ENCODE data around the gene GRID2IP. TPM values are rescaled to one million over a fixed set of nuclear protein-coding genes. Genes with fewer than 3 reads are reported as not detected.

The GRID2IP gene
- polyA plus RNA-seq, 1 donor (not counting 4 experiments of a cell fraction or from before 2014, with no cell fraction given), result 0.04 TPM

- DNase-seq (ENCODE audit: low read depth, low spot score), result no peak
- peak overlapping the region; percentile 92 for H2AFZ ChIP-seq (ENCODE audit: control insufficient read depth, low read length)
- peak overlapping the region; percentile 33 for H3K27ac ChIP-seq (ENCODE audit: control insufficient read depth, insufficient read depth, low read length)
Measured at GRCh38 chr7:6590645-6591110, 39.4 kb upstream of the GRID2IP start.

GRCh38 chr7:6589829-6590644 lies 38.8 kb upstream of the GRID2IP start, which contains the start of gene INTS15:
Gene INTS15, plus strand, starts transcription at chr7:6590021. Its CDS starts 263 bp downstream, at chr7:6590284.
- FAIRE-seq (no peak), DNase-seq (ENCODE audit: low read depth, low spot score) (no peak)
- Histone ChIP-seq H4K20me1 (ENCODE audit: control insufficient read depth, extremely low read depth, insufficient read depth, low read length) (no peaks in the 10 kb centered on the region), H3K4me1 (ENCODE audit: control insufficient read depth, extremely low read depth, insufficient read depth, low read length) (peaks cover 6% of the 10 kb centered on the region), H3K27me3 (ENCODE audit: control insufficient read depth, extremely low read depth, insufficient read depth, low read length) (no peaks in the 10 kb centered on the region), H2AFZ (ENCODE audit: control insufficient read depth, low read length) (peak within 1 kb of the TSS; percentile 92), H3K9me3 (ENCODE audit: control insufficient read depth, low read depth, low read length) (no peaks in the 10 kb centered on the region), H3K79me2 (ENCODE audit: control insufficient read depth, insufficient read depth, low read length) (peaks cover 13% of the 10 kb centered on the region), H3K27ac (ENCODE audit: control insufficient read depth, insufficient read depth, low read length) (peak within 1 kb of the TSS; percentile 33), H3K4me3 (ENCODE audit: control insufficient read depth in 2 of 3, extremely low read depth in 1 of 3, insufficient read depth in 2 of 3, low read depth in 1 of 3, low read length in 3 of 3) (peak within 1 kb of the TSS; percentile 81 to 91 (median 88)), H3K9me1 (ENCODE audit: control insufficient read depth, extremely low read depth, insufficient read depth, low read length) (no peaks in the 10 kb centered on the region), H3K9ac (ENCODE audit: control insufficient read depth, extremely low read depth, insufficient read depth, low read length) (peak within 1 kb of the TSS; percentile 83), H3K36me3 (ENCODE audit: control insufficient read depth in 2 of 2, extremely low read depth in 1 of 2, insufficient read depth in 2 of 2, low read length in 2 of 2) (peaks cover 12% of the 10 kb centered on the region in 2 experiments), H3K4me2 (ENCODE audit: control insufficient read depth, extremely low read depth, insufficient read depth, low read depth, low read length) (peak within 1 kb of the TSS; percentile 72)
- TF ChIP-seq EZH2 (IDR thresholded peaks at IDR 0.05; ENCODE audit: low read length), result no peak
- peak in 2 of 3 experiments; percentile 44 to 84 for TF ChIP-seq CTCF (optimal IDR thresholded peaks at IDR 0.05 in 1 of 3, IDR thresholded peaks at IDR 0.05 in 1 of 3, conservative IDR thresholded peaks at IDR 0.05 in 1 of 3; ENCODE audit: extremely low read depth in 1 of 3, insufficient read depth in 2 of 3, low read length in 3 of 3)
- dilution Hi-C loops (cut with MboI; ENCODE audit: extremely low pct_ligation_motif_present, low sequenced_read_pairs), result no loop called here

More at GRCh38 chr7:6590645-6591110, 39.4 kb upstream of the GRID2IP start:
- peak overlapping the region; percentile 83 for H3K9ac ChIP-seq (ENCODE audit: control insufficient read depth, extremely low read depth, insufficient read depth, low read length)
- peaks cover 6% of the 10 kb centered on the region for H3K4me1 ChIP-seq (ENCODE audit: control insufficient read depth, extremely low read depth, insufficient read depth, low read length)
- H4K20me1 ChIP-seq (ENCODE audit: control insufficient read depth, extremely low read depth, insufficient read depth, low read length), result no peaks in the 10 kb centered on the region
- TF ChIP-seq CTCF (optimal IDR thresholded peaks at IDR 0.05 in 1 of 3, IDR thresholded peaks at IDR 0.05 in 1 of 3, conservative IDR thresholded peaks at IDR 0.05 in 1 of 3; ENCODE audit: extremely low read depth in 1 of 3, insufficient read depth in 2 of 3, low read length in 3 of 3) (no peak), EZH2 (IDR thresholded peaks at IDR 0.05; ENCODE audit: low read length) (no peak)
- H3K4me3 ChIP-seq (ENCODE audit: control insufficient read depth in 2 of 3, extremely low read depth in 1 of 3, insufficient read depth in 2 of 3, low read depth in 1 of 3, low read length in 3 of 3), result peak overlapping the region; percentile 81 to 91 (median 88)
- H3K9me3 ChIP-seq (ENCODE audit: control insufficient read depth, low read depth, low read length), result no peaks in the 10 kb centered on the region
- H3K4me2 ChIP-seq (ENCODE audit: control insufficient read depth, extremely low read depth, insufficient read depth, low read depth, low read length), result peak overlapping the region; percentile 72
- H3K79me2 ChIP-seq (ENCODE audit: control insufficient read depth, insufficient read depth, low read length), result peaks cover 13% of the 10 kb centered on the region
- dilution Hi-C loops (cut with MboI; ENCODE audit: extremely low pct_ligation_motif_present, low sequenced_read_pairs), result no loop called here
- H3K27me3 ChIP-seq (ENCODE audit: control insufficient read depth, extremely low read depth, insufficient read depth, low read length), result no peaks in the 10 kb centered on the region
- H3K36me3 ChIP-seq (ENCODE audit: control insufficient read depth in 2 of 2, extremely low read depth in 1 of 2, insufficient read depth in 2 of 2, low read length in 2 of 2), result peaks cover 12 to 17% of the 10 kb centered on the region in 2 experiments
- no peak for FAIRE-seq
- H3K9me1 ChIP-seq (ENCODE audit: control insufficient read depth, extremely low read depth, insufficient read depth, low read length), result no peaks in the 10 kb centered on the region

All from keratinocyte (primary cell).